ENCODE results near the gene PTPRT.

DNA sequence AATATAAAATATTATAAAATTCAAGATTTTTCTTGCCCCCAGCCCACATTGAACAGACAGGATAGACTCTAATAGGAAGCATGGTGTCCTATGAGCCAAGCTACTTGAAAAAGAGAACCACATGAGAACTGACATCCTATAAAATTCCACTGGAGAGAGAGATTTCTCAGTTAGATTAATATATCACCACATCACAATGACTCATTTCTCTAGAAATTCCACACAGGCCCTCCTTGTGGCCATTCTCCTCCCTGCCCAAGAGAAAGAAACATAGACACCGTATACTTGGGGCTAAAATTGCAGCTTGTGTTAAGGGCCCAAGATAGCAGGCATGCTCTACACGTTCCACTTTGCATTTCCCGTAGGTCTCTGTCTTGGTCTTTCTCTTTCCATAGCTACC, 481.4 kb downstream of the PTPRT start:
- TF ChIP-seq, protein P1, sequence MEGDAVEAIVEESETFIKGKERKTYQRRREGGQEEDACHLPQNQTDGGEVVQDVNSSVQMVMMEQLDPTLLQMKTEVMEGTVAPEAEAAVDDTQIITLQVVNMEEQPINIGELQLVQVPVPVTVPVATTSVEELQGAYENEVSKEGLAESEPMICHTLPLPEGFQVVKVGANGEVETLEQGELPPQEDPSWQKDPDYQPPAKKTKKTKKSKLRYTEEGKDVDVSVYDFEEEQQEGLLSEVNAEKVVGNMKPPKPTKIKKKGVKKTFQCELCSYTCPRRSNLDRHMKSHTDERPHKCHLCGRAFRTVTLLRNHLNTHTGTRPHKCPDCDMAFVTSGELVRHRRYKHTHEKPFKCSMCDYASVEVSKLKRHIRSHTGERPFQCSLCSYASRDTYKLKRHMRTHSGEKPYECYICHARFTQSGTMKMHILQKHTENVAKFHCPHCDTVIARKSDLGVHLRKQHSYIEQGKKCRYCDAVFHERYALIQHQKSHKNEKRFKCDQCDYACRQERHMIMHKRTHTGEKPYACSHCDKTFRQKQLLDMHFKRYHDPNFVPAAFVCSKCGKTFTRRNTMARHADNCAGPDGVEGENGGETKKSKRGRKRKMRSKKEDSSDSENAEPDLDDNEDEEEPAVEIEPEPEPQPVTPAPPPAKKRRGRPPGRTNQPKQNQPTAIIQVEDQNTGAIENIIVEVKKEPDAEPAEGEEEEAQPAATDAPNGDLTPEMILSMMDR (IDR thresholded peaks at IDR 0.05), result no peak
- no peak for TF ChIP-seq ZFX (IDR thresholded peaks at IDR 0.05; ENCODE audit: borderline replicate concordance)

Measured in 22Rv1 (cell line).